HG02870 (cell line): ENCODE measurements around the gene APBA2.
"Not testable (repeated sequence)": the region's sequence is repeated elsewhere in the genome, so short reads cannot be mapped to it uniquely, and the experiment has no call there.

Source experiments
- ATAC-seq: cut with Tn5 transposase; IDR thresholded peaks from one replicate; pipeline ENCODE4 v1.9.1; 2021; ENCODE audit warnings: mild to moderate bottlenecking, moderate library complexity; ENCODE audit not compliant: unreplicated experiment

APBA2 gene

DNA sequence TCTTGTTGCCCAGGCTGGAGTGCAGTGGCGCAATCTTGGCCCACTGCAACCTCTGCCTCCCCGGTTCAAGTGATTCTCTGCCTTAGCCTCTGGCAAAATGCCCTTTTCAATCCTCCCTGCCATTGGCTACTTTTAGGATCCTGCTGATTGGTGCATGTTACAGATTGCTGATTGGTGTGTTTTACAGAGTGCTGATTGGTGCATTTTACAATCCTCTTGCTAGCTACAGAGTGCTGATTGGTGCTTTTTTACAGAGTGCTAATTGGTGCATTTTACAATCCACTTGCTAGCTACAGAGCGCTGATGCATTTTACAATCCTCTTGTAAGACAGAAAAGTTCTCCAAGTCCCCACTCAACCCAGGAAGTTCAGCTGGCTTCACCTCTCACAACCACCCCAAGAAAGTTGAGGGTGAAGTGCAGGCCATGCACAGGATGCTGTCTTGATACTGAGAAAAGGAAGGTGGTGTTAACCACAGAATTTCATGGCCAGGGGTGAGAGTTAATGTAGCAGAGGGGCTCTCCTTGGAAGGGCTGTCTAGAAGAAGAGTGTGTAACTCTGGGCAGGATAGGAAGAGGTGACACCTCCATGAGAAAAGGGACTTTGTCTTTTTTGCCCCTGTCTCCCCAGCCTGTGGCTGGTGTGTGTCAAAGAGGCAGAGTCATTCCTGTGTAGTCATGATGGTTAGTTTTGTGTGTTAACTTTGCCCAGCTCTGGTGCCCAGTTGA is 145.9 kb downstream of the APBA2 start:
- no peak for ATAC-seq

DNA sequence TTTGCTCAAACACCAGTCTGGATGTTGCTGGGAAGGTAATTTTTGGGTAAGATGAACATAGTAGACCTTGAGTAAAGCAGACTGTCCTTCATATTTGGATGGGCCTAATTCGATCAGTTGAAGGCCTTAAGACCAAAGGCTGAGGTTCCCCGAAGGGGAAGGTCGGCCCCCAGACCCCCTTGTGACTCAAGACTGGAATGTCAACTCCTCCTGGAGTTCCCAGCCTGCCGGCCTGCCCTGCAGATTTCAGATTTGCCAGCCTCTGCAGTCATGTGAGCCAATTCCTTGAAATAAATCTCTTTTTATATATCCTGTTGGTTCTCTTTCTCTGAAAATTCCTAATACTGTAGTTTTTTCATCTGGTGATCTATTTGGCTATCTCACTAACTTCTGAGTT is 146.5 kb downstream of the APBA2 start:
- ATAC-seq = no peak

DNA sequence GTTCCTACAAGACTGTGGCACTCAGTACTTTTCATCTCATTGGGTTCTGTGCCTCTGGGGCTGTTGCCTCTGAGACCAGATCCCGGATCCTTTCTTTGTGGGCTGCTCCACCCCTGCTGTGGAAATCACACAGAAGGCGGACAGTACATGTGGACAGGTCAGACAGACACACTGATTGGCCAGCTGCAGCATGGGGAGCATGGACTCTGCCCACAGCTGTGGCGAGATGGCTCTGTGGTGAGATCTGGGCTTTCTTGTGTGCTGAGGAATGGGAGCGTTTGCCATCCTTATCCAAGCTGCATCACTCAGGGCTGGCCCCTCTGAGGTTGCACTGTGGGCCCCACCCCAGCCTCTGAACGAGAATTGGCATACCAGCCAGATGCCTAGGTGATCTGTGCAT is 147.0 kb downstream of the APBA2 start:
- ATAC-seq = no peak

DNA sequence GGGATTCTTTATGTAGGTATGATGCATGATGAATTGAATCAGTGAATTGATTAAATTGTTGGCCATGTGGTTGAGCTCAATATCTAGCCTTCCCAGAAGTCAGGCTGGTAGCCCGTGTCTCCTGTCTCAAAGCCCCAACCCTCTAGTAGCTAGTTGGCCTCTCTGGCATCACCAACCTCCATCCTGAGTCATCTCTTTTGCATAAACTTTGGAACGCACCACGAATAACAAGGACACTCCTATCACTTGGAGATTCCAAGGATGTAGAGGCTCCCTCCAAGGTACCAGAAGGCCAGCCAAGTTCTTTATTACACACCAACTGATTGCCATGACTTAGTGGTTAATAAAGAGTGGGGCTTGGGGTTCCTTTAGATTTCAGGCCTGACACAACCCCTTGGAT is 148.4 kb downstream of the APBA2 start:
- ATAC-seq = no peak

DNA sequence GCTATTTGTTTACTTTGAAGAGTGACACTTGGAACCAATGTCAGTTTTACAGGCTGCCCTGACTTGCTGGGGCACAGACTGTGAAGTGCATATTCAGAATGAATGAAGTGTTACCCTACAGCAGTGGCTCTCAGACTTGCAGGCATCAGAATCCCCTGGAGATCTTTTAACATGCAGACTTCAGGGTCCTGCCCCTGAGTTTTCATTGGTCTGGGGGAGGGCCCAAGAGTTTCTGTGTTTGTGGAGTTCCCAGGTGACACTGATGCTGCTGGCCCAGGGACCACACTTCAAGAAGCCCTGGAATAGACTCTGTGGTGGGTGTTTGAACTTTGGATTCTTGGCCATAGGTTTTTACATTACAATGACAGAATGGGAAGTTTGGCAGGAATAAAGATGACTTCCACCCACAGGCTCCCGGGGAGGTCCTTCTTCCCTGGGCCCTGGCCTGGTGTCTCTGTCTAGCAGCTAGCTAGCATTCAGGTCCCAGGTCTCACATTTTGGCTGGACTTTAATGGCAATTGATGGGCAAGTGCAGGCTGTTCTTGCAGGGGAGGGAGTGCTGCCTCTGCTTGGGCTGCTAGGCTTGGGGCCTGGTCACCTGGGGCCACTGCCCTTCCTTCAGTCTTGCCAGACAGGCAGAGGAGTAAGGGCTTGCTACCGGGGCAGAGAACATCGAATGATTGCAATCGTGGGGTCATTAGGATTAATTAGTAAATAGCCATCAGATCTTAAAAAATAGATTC is 149.0 kb downstream of the APBA2 start:
- ATAC-seq = no peak

DNA sequence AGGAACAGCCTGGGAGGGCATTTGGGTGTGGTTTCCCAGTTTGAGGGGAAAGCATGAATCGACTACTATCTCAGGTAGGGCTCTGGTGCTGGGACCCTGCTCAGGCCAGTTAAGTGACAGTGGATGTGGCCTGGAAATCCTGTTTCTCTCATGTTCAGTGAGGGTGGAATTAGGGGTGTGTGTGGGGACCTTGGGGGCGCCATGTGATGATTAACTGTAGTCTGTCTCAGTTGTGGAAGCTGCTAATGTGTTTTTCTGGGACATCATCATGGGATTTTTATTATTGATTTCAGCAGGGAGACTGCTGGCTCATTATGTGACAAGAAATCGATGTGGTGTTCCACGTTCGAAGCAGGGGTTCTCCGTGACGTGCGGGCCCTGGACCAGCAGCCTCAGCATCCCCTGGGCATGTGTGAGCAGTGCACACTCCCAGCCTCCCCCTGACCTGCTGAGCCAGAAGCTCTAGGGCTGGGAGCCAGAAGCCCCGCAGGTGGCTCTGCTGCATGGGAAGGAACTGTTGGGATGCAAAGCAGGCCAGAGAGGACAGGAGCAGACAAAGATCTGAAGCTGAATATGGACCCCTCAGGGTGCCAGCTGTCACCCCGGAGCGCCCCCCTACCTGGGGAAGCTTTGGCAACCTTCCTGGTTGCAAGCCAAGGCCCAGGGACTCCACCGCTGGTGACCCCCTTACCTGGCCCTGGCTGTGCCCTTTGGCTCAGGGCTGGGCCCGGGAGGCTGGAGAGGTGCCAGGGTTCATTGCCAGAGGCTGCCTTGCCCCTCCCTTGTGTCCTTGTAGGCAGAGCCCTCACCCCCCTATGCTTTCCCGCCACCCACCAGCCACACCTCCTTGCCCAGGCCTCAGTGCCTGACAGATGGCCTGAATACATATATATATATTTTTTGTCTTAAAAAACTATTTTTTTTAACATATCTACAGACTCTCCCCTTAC is 149.8 kb downstream of the APBA2 start:
- no peak for ATAC-seq

DNA sequence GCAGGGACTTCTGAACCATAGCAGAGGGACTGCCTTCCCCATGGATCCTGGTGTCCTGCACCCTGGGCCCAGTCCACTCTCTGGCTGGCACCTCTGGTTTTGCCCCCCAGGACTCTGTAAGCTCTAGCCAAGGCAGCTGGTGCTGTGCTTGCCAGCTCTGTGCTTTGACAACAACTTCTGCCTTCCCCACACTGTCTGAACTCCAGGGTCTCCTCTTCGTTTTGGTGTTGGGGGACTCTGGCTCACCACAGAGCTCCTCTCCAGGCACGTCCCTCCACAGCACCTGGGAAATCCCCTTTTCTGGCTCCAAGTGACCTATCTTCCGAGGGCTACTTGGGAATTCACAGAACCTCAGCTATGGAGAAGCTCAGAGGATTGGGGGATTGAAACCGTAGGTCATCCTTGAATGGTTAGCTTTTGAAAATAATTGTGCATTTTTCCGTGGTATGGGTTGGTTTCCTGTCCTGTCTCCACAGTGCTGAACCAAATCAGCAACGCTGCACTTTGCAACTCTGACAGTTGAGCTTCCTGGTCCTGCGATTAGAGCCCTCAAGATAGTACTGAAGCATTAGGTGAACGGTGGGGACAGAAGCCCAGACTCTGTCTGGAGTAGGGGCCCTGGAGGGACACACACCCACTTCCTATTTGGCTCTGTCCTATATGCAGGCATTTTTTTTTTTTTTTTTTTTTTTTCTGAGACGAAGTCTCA is 152.4 kb downstream of the APBA2 start:
- ATAC-seq = no peak

DNA sequence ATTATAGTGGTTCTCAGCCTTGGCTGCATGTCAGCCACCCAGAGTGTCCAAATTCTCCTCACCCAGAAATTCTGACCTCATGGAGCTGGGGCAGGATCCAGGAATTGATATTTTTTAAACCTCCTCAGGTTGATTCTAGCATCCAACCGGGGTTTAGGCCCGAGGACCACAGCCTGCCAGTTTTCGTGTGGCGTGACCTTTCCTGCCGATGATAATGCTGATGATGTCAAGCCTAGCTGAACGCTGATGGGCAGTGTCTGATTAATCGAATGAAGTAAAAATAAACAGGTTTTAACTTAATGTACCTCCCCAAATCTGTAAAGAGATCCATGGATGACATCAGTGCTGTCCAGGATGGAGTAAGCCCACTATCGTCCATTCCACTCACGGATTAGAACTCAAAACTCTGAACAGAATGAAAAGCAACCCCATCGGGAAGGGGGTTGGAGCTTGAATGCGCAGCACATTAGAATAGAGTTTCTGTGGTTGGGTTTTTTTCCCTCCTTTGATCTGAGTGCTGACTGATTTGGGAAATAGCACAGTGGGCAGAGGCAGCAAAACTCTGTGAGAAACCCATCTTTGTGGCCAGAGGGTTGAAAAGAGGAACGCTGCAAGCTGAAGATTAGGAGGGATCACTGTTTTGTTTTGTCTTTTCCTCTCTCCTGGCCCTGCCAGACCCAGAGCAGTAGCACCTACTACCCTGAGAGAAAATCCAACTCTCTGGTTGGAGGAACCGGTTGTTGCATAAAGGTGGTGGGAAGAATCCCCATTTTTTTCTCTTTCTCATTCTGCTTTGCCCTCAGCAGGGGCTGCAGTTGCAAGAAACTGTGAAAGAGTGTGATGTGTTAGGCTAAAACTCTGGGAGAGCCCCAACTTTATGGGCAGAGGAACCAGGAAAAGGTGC is 153.9 kb downstream of the APBA2 start:
- ATAC-seq = no peak

DNA sequence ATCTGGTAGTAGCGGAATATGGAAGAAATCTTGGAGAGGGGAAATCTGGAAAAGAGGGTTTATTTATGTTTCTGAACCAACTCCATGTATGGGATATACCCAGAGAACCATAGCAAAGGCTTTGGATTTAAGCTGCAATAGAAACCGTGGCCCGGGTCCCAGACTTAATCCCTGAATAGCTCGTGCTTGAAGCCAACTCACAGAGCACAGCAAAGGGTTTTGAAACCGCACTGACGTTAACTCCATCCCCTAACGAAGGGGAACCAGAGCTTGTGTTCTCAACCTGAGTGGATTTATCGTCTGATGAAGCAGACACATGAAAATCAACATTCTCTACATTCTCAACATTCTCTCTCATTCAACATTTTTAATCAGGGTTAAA is 154.6 kb downstream of the APBA2 start:
- ATAC-seq = no peak

DNA sequence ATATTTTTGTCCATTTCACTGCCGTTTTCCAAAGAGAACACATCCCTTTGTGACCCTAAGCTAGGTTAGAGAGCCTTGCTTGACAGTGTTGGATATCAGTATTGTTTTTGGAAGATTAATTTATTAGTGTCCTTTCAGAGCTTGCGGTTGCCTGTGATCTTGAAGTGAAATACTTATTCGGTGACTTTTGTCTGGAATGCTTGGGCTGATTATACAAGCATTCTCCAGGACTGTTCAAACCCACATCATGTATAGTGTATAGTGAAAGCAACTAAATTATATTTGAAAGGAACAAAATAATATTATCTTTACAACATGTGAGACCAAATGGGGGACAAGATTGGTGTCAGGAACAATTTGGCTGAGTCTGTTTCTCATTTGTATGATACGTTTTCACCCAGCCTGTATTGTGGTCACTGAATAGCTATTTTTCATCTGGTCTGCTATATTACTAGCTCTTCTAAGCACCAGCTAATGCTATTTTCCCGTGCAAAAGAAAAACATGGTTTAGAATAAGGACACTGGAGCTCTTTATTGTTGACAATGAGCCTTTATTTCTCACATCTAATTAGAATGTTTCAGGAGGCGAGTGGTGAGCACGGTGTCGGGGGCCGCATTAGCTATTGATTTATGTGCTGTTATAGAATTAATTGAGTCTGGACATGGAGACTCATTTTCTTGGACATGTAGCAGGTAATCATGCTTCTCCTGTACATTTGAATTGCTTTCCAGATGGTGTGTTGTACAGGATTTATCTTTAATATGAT is 158.1 kb downstream of the APBA2 start:
- no peak for ATAC-seq

DNA sequence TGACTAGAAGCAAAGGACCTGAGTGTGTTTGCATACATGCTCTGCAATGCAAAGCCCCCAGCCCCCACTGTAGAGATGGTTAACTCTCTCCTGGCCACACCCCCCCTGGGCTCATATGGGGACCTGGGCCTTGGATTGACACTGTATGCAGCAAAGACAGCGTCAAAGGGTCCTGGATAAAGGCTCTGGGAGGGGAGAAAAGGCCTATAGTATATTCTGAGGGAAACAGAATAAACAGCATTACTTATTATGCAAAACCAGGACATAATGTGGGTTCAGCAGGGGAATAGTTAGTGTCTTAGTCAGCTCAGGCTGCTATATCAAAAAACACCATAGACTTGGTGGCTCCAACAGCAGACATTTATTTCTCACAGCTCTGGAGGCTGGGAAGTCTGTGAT is 158.7 kb downstream of the APBA2 start:
- ATAC-seq = no peak

DNA sequence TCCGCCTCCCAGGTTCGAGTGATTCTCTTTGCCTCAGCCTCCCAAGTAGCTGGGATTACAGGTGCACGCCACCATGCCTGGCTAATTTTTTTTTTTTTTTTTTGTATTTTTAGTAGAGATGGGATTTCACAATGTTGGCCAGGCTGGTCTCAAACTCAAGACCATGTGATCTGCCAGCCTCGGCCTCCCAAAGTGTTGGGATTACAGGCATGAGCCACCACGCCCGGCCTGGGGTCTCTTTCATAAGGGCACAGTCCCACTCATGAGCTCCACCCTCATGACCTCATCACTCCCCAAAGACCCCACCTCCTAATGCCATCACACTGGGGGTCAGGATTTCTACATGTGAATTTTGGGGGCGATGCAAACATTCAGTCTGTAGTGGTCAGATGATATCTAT is 159.4 kb downstream of the APBA2 start:
- ATAC-seq = not testable (repeated sequence)

DNA sequence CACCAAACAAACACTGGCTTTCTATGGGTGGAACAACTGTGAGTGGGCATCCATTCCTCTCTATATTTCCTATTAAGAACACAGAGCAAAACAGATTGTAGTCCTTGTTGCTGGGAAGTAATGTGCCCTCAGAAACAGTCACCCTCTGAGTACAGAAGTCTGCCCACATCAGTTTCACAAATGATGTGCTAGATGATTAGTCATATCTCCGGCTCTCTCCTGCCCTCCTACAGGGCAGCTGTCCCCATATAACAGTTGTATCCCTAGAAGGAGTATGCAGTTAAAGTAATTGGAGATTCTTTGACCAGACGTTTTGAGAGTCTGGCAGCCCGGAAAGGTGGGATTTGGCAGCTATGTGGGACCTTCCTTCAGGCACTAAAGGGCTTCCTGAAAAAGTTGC is 159.9 kb downstream of the APBA2 start:
- ATAC-seq = no peak

DNA sequence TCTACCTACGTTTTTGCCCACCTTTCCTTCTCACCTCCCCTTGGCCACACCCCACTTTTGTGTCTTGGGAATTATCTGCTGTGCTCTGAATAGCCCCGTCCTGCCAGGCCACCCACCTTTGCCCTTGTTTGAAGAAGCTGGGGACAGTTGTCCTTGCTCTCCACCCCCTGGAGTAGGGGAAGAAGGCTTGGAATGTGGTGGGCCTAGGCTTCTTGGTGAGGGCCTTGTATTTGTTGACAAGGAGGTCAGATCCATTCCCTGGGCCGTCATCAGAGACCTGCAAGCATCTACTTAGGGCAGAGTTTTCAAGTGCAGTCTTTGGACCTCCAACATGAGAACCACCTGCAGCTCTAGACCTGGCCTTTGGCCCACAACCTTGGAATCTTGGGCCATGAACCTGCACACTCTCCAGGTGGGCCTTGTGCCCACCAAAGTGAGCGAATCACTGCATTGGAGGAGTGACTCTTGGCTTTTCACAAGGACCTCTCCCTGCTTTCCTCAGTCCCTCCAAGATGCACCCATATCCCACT is 160.6 kb downstream of the APBA2 start:
- ATAC-seq = no peak

DNA sequence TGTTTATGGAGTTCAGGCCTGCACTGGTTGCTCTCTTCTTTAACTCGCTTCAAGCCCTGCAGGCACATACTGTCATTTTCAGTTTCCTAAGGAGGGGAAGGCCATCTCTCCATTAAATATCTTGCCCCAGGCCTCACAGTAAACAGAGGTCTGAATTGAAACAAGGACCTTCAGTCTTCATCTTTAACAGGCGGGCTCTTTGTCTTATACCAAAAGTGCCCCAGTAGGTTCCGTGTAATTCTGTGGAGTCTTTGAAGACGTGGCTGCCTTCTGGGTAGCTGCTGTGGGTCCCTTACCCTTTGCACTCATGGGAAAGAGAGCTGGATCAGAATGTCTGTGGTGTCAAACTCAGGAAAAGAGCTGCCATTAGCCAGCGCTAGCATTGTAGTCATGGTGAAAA is 161.2 kb downstream of the APBA2 start:
- no peak for ATAC-seq

DNA sequence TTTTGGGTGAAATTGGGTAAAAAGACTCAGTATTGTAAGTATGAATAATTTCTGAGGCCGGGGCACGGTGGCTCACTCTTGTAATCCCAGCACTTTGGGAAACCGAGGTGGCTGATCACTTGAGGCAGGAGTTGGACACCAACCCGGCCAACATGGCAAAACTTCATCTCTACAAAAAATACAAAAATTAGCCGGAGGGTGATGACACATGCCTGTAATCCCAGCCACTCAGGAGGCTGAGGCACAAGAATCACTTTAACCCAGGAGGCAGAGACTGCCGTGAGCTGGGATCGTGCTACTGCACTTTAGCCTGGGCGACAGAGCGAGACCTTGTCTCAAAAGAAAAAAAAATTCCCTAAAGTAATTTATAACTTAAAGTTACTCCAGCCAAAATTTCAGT is 162.2 kb downstream of the APBA2 start:
- no peak for ATAC-seq

DNA sequence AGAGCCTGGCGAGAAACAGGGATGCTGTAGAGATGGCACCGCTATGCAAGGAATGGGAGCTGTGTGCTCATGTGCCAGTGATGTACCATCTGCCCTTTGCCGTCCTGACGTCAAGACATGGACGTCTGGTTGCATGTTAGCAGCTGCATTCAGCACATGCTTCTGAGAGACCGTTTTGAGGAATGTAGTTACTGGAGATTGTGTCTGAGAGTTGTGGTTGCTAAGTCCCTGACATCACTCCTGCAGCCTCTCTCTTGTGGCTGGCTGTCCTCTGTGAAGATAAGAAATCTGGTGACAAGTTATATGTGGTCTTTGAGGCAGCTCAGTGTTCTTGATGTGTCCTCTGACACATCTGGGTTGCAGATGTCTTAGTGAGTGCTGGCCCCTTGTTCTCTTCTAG is 165.1 kb downstream of the APBA2 start:
- ATAC-seq = no peak

DNA sequence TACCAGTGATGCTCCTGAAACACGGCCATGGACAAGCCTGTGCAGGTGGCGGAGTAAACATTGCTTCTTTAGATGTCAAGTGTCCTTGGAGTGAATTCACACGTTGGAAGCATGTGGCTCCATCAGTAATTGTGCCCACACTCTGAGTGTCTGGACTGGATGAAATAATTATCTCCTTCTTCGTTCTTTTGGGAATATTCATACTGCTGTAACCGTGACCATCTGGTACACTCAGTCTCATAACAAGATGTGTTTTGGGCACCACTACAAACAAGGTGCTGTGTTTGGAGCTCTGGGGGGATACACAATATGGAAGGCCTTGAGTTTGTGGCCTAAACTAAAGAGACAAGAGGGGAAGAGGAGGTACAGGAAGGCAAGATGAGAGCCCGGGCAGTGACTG is 165.6 kb downstream of the APBA2 start:
- no peak for ATAC-seq

DNA sequence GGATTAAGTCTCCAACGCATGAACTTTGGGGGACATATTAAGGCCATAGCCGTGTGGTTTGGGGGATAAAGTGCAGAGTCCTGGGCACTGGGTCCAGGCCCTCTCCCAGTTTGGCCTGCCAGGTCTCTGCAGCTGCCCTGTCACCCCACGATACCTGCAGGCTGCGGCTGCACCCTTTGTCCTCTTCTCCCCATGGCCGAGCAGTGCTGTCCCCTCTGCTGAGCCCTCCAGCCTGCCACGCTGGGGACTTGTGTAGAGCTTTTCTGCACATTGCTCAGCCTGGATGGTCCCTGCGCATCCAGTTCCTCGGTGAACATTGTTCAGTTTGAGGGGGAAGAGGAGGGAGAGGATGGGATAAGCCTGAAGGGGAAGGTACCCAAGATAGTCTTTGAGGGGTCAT is 167.2 kb downstream of the APBA2 start:
- ATAC-seq = no peak
